Measurements from ENCODE around the gene AHSG. TPM values are rescaled to one million over a fixed set of nuclear protein-coding genes. Genes with fewer than 3 reads are reported as not detected.

AHSG gene
- total RNA-seq, 1 donor from 2014 or later, result not detected

DNA sequence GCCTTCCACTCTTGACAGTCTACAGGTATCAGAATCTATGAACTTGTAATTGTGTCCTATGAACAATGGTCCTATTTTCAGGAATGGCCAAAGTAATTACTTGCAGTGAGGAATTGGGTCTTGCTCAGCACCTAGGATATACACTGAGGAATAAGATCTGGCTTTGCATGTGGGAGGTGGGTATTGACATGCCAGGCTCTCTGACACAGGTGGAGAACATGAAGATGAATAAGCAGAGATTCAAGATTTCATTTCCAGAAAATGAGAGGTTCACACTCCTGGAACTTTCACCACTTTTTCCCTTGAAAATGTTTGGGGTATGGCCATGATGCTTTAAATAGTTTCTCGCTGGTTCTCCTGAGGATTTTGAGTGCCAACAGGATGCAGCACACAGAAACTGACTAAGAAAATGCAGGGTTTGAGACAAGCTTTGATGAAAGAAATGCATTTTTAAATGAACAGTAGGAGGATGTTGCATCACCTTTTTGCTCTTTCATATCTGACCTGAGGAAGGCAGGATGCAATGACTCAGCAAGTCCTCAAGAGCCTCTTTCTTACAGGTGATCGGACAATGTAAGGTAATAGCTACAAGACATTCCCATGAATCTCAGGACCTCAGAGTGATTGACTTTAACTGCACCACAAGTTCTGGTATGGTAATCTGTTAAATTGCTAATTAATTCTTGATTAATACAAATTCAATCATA, 56.7 kb downstream of the AHSG start:
- intact Hi-C loops (cut with DNase I), result no loop called here
- no peak overlapping the region for H3K4me3 ChIP-seq
- DNase-seq (no peak), ATAC-seq (peak; percentile 58)
- H3K4me1 ChIP-seq, result no peaks in the 10 kb centered on the region
- no peaks in the 10 kb centered on the region for H3K9me3 ChIP-seq
- H3K36me3 ChIP-seq, result no peaks in the 10 kb centered on the region
- no peak for TF ChIP-seq CTCF (IDR thresholded peaks at IDR 0.05)
- no peak overlapping the region for H3K27ac ChIP-seq
- H3K27me3 ChIP-seq, result no peaks in the 10 kb centered on the region

GRCh38 chr3:186670155-186670554, 57.3 kb downstream of the AHSG start:
- DNase-seq (no peak), ATAC-seq (no peak)
- no peak overlapping the region for H3K27ac ChIP-seq
- no peaks in the 10 kb centered on the region for H3K27me3 ChIP-seq
- H3K9me3 ChIP-seq, result no peaks in the 10 kb centered on the region
- no peak overlapping the region for H3K4me3 ChIP-seq
- no peak for TF ChIP-seq CTCF (IDR thresholded peaks at IDR 0.05)
- intact Hi-C loops (cut with DNase I), result no loop called here
- no peaks in the 10 kb centered on the region for H3K4me1 ChIP-seq
- H3K36me3 ChIP-seq, result no peaks in the 10 kb centered on the region

Other genes starting within 250 kb of the AHSG start
- gene CRYGS, start 68.7 kb upstream of the AHSG start, total RNA-seq, result 3.8 TPM
- gene TBCCD1, start 45.7 kb upstream of the AHSG start, total RNA-seq, result 11.3 TPM
- gene DNAJB11, start 42.3 kb upstream of the AHSG start, total RNA-seq, result 43.8 TPM
- gene FETUB, start 27.3 kb downstream of the AHSG start, total RNA-seq, result not detected
- not detected for gene HRG, start 53.0 kb downstream of the AHSG start, total RNA-seq
- 0.14 TPM for gene KNG1, start 104.3 kb downstream of the AHSG start, total RNA-seq
- gene EIF4A2, start 170.5 kb downstream of the AHSG start, total RNA-seq, result 405 TPM
- 8.3 TPM for gene RFC4, start 193.4 kb downstream of the AHSG start, total RNA-seq
- gene ADIPOQ, start 229.7 kb downstream of the AHSG start, total RNA-seq, result not detected

Measured in upper lobe of right lung (tissue), 1 donor.